Measurements from ENCODE around the gene SRPK1.
A peak's percentile ranks its signal among the peaks of the same experiment; 100 is the strongest.

The SRPK1 gene

GRCh38 chr6:35810971-35811698 lies 109.8 kb downstream of the SRPK1 start:
- no peak for DNase-seq

GRCh38 chr6:35809809-35810208 lies 111.1 kb downstream of the SRPK1 start:
- DNase-seq: no peak

- no peak for DNase-seq
Observed at GRCh38 chr6:35808688-35809087, 112.2 kb downstream of the SRPK1 start.

- DNase-seq: peak in 2 of 4 experiments; percentile 13 to 19
Observed at GRCh38 chr6:35804996-35805736, 115.7 kb downstream of the SRPK1 start, which contains the start of gene LHFPL5. Gene LHFPL5 (plus strand): TSS chr6:35805352. CDS start chr6:35805671, 319 bp downstream.

- DNase-seq: no peak
Observed at GRCh38 chr6:35801148-35801547, 119.8 kb downstream of the SRPK1 start.

DNA sequence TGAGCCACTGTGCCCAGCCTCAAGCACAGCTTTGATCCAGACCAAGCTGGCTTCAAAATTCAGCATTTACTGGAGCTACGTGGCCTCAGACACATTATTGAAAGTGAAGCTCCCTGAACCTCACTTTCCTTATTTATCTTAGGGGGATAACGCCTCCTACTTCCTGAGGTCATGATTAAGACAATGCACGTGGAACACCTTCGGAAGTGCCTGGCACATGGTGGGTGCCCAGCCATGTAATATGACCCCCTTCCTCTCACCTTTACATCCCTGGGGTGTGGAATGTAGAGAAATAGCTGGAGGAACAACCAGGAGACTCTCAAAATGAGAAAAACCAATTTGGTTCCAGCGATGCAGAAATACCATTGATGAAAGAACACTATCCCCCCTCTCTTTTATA lies 122.2 kb downstream of the SRPK1 start:
- DNase-seq: no peak

- no peak for DNase-seq
Observed at GRCh38 chr6:35797837-35798526, 122.9 kb downstream of the SRPK1 start.

- no peak for DNase-seq
Observed at GRCh38 chr6:35796236-35796635, 124.7 kb downstream of the SRPK1 start.

DNA sequence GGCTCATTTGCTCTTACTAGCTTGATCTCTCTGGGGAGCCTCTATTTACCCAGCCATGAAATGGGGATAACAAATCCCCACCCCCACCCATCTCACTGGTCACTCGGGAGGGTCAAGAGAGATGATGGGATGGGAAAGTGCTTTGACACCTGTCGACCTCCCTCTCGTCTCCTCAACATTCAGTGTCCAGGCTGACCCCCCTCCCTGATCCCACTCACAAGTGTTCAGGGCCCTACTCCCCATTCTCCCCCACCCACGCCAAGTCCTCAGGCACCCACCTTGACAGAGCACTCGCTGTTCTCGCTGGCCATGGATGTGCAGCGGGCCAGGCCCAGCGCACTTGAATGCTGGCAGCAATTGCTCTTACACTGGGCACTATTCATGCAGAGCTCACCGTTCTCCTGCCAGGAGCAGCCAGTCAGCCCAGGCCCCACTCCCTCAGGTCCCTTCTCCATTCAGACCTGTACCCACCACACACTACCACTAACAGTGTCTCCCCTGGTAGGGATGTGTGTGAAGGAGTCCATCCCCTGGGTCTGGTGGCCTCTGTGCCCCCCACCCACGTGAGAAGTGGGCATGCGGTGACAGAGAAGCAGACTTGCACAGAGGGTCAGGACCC lies 125.3 kb downstream of the SRPK1 start:
- no peak for DNase-seq

- no peak for DNase-seq
Observed at GRCh38 chr6:35794536-35795452, 126.1 kb downstream of the SRPK1 start.

- no peak for DNase-seq
Observed at GRCh38 chr6:35790683-35791082, 130.2 kb downstream of the SRPK1 start.

DNA sequence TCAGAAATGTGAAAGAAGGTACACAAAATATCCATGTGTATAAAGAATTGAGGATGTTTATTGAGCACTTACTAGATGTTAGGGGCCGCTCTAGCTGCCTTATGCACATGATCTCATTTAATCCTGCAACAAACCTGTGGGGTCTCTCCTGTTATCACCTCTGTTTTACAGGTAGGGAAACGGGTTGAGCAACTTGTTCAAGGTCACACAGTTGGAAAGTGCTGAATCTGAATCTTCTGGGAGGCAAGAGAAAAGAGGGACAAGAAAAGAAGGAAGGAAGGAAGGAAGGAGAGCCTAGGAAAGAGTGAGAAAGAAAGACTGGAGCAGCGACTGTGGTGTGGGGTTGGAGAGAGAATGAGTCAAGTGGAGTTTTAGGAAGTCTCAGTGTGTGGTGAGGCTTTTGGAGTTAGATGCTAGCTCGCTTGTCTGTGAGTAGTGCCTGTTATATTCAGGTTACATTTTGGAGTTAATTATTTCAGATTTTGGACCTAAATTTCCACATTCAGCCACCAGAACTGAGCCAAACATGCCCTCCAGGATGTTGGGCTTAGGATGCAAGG lies 132.4 kb downstream of the SRPK1 start:
- DNase-seq: no peak

DNA sequence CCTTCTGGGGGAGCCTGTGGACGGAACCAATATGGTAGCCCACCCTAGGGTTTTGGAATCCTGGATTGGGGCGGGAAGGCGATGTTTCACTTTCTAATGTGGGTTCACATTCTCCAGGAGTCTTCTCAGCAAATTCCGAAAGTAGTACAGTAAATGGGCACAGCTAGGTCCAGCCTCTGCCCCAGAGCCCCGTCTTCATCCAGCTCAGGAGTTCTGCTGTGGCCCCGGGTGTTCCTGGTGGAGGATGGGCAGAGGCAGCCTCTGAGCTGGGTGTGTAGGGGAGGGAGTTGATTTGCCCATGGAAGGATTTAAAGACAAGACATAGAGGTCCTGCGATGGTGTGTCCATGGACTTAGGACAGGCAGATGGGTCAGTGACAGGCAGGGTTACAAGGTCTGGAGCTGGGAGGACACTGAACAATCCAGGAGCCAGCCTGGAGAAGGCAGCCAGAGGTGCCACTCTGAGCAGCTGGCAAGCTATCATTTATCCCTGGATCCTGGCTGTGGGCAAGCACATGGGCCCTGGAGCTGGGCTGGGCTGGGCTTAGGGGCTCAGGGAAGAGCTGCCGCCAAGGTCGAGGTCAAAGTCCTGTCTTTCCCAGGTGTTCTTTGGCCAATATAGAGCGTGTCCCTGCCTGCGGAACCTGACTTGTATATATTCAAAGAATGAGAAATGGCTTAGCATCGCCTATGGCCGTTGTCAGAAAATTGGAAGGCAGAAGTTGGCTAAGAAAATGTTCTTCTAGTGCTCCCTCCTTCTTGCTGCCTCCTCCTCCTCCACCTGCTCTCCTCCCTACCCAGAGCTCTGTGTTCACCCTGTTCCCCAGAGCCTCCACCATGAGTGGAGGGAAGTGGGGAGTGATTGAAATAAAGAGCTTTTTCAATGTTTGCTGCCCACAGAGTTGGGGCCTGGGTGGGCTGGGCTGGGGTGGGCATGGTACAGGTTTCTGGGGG lies 133.4 kb downstream of the SRPK1 start:
- DNase-seq: no peak

GRCh38 chr6:35786810-35787209 lies 134.1 kb downstream of the SRPK1 start:
- DNase-seq: no peak

- DNase-seq: no peak
Observed at GRCh38 chr6:35786272-35786671, 134.6 kb downstream of the SRPK1 start.

DNA sequence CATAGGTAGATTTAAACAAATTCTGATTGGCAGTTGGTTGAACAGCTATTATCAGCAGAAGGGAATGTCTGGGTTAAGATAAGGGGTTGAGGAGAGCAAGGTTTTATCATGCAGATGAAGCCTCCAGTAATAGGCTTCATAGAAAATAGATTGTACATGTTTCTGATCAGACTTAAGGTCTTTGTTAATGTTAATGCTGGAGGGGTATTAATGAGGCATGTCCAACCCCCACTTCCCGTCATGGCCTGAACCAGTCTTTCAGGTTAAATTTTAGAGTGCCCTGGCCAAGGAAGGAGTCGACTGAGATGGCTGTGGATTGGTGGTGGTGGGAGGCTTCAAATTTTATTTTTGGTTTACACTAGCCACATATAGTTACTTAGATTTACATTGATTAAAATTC lies 136.7 kb downstream of the SRPK1 start:
- DNase-seq: no peak

All from activated CD4-positive, CD25-positive, alpha-beta regulatory T cell (primary cell).